Measurements from ENCODE around the gene GUSB. TPM values are rescaled to one million over a fixed set of nuclear protein-coding genes. Genes with fewer than 3 reads are reported as not detected.
"Not testable (repeated sequence)": the region's sequence is repeated elsewhere in the genome, so short reads cannot be mapped to it uniquely, and the experiment has no call there.

Gene GUSB
- total RNA-seq (10 to 100 TPM; 19.6 to 41.8 (median 36.1) TPM), polyA plus RNA-seq (10 to 100 TPM; 54.0 to 80.9 TPM)
- long read RNA-seq, donor 1, transcript GUSB-201 (12 exons, 2,300 nt): major isoform, 120 of 277 reads
- long read RNA-seq, donor 1, partial matches to known transcripts: 36 of 277 reads
- long read RNA-seq, donor 1, other reads (novel, unspliced or antisense): 117 of 277 reads
- long read RNA-seq, donor 2, partial matches to known transcripts: 41 of 52 reads
- long read RNA-seq, donor 2, other reads (novel, unspliced or antisense): 8 of 52 reads
- long read RNA-seq, donor 3, transcript GUSB-201 (12 exons, 2,300 nt): major isoform, 47 of 116 reads
- long read RNA-seq, donor 3, partial matches to known transcripts: 17 of 116 reads
- long read RNA-seq, donor 3, other reads (novel, unspliced or antisense): 51 of 116 reads

DNA sequence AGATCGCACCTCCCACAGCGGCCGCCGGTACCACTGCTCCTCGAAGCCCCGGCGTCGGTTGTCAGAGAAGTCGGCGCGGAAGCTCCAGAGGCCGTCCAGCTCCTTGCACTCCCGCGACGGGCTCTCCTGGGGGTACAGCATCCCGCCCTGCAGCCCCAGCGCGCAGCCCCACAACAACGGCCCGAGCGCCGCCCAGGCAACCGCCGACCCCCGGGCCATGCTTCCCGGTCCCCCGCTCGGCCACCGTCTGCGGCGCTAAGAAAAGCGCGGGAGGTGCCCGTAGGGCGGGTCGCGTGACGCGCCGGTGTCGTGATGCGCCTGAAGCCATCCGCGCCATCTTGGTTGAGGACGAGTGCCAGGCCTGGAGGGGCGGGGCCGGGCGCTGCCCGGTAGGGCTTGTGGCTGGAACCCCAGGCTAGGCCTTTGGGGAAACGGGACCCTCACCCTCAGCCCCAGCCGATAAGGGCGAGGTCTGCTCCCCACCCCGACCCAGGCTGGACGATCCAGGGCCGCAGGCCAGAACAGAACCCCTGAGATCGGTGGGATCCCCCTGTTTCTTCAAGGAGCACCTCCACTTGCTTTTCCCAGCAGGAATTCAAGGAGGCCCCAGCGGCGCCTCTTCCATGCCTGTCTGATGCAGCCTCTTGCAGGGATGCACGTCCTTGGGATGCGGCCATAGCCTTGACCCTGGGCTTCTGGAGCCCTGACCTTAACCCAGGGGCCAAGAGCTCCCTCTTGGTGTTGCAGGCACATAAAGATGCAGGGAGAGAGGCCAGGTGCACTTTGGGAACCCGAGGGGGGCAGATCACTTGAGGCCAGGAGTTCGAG lies at the start of gene GUSB:
Gene GUSB, minus strand, starts transcription at position 249 of the 828 bp plus-strand sequence. Its CDS starts 30 bp downstream, at position 219.
- 1 to 5% (median 1%) methylated on average over 25 to 62 of the region's 62 CpGs for WGBS, 3 donors
- Histone ChIP-seq H3K36me3 (no peaks in the 10 kb centered on the region), H3K9me3 (no peaks in the 10 kb centered on the region), H3K4me3 (peak within 1 kb of the TSS; percentile 94), H3K27ac (peak within 1 kb of the TSS; percentile 35 to 76), H3K4me1 (ENCODE audit: insufficient read depth) (peaks cover 5% of the 10 kb centered on the region), H3K27me3 (no peaks in the 10 kb centered on the region)
- intact Hi-C loops (cut with DNase I): no loop called here
- DNase-seq: peak; percentile 91 to 97 (median 94)
- peak; percentile 69 for TF ChIP-seq POLR2A (IDR thresholded peaks at IDR 0.05)
- TF ChIP-seq, protein P1, sequence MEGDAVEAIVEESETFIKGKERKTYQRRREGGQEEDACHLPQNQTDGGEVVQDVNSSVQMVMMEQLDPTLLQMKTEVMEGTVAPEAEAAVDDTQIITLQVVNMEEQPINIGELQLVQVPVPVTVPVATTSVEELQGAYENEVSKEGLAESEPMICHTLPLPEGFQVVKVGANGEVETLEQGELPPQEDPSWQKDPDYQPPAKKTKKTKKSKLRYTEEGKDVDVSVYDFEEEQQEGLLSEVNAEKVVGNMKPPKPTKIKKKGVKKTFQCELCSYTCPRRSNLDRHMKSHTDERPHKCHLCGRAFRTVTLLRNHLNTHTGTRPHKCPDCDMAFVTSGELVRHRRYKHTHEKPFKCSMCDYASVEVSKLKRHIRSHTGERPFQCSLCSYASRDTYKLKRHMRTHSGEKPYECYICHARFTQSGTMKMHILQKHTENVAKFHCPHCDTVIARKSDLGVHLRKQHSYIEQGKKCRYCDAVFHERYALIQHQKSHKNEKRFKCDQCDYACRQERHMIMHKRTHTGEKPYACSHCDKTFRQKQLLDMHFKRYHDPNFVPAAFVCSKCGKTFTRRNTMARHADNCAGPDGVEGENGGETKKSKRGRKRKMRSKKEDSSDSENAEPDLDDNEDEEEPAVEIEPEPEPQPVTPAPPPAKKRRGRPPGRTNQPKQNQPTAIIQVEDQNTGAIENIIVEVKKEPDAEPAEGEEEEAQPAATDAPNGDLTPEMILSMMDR (IDR thresholded peaks at IDR 0.05): no peak

DNA sequence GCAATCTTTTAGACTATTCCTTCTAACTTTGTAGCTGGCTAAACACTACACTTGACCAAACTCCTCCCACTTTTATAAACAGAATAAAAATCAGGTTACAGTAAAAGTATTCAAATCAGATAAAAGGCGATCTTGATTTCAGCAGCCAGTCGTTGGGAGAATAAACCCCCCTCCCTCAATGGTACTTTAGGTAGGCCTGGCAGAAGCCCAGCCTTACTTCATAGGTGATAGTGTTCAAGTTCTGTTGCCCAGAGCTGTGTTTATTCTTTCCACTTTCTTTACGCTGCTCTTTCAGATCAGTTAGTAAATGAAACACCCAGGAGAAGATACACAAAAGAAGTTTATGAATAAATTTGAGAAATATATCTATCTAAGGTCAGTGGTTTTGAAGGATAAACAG lies 46.3 kb upstream of the GUSB start:
- H3K4me1 ChIP-seq (ENCODE audit: insufficient read depth); H3K27me3 ChIP-seq; DNase-seq; intact Hi-C loops (cut with DNase I); H3K27ac ChIP-seq; H3K36me3 ChIP-seq; H3K4me3 ChIP-seq; H3K9me3 ChIP-seq: not testable (repeated sequence)
- 43 to 64% (median 64%) methylated on average over 3 of the region's 3 CpGs for WGBS, 3 donors

DNA sequence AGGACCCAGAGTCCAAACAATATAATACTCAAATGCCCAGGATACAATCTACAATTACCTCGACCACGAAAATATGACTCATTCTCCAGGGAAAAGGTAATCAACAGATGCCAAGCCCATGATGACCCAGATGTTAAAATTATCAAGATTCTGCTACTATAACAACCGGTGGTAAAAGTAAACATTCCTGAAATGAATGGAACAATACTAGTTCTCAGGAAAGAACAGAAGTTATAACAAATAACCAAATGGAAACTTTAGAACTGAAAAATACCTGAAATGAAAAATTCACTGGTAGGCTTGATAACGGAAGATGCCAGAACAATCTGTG lies 34.1 kb upstream of the GUSB start:
- TF ChIP-seq, protein P1 (IDR thresholded peaks at IDR 0.05): no peak
- no peak for TF ChIP-seq POLR2A (IDR thresholded peaks at IDR 0.05)
- no peak for TF ChIP-seq EP300 (IDR thresholded peaks at IDR 0.05)
- Histone ChIP-seq H3K4me1 (ENCODE audit: insufficient read depth) (no peaks in the 10 kb centered on the region), H3K36me3 (no peaks in the 10 kb centered on the region), H3K27me3 (no peaks in the 10 kb centered on the region), H3K9me3 (no peaks in the 10 kb centered on the region), H3K27ac (no peak overlapping the region), H3K4me3 (no peak overlapping the region)
- DNase-seq: no peak
- WGBS, 3 donors: 52 to 61% (median 55%) methylated on average over 4 of the region's 4 CpGs
- intact Hi-C loops (cut with DNase I): no loop called here

DNA sequence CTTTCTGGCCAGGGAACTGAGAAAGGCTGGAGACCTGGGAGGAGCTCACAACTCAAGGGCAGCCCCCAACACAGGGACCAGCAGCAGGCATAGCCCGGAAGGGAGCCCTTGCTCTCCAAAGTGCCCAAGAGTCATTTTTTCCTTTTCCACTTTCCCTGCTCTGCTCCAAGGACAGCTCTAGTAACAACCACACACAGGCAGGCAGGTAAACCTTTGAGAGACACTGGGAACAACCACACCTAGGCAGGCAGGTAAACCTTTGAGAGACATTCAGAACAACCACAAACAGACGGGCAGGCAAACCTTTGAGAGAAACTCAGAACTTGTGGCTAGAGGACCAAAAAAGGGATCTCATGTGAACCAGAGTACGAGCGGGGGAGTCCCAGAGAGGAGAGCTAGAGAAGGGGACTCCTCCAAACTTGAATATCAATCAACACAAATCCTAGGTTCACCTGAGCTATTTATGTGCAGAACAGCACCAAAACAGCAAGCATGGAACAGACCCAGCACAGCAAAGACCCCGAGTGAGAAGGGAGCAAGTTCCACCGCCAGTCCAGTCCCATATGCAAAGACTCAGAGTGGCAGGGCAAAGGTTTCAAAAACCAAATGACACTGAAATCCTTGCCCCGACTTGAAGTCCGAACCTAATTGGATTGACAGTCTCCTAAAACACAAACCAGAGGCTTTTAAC lies 33.6 kb upstream of the GUSB start:
- Histone ChIP-seq H3K36me3 (no peaks in the 10 kb centered on the region), H3K9me3 (no peaks in the 10 kb centered on the region), H3K4me3 (no peak overlapping the region), H3K4me1 (ENCODE audit: insufficient read depth) (no peaks in the 10 kb centered on the region), H3K27me3 (no peaks in the 10 kb centered on the region), H3K27ac (no peak overlapping the region)
- TF ChIP-seq POLR2A (IDR thresholded peaks at IDR 0.05) (no peak), EP300 (IDR thresholded peaks at IDR 0.05) (no peak)
- TF ChIP-seq, protein P1 (IDR thresholded peaks at IDR 0.05): no peak
- DNase-seq: no peak
- intact Hi-C loops (cut with DNase I): no loop called here
- 79 to 83% (median 80%) methylated on average over 8 of the region's 8 CpGs for WGBS, 3 donors

All from ovary (tissue), 10 donors.